ENCODE results near the gene SLC2A4RG. TPM values are rescaled to one million over a fixed set of nuclear protein-coding genes. Genes with fewer than 3 reads are reported as not detected.

Gene SLC2A4RG
- total and polyA plus RNA-seq, 2 of the 13 experiments (the other 11 are each of a cell fraction or from before 2014, with no cell fraction given), result 91.4 to 95.9 TPM

- TF ChIP-seq ZNF724P (CRISPR knock-in tag; IDR thresholded peaks at IDR 0.05; ENCODE audit: borderline replicate concordance), result 0 out of 2 replicates have a peak, but pooled peaks have one; percentile 2
- TF ChIP-seq FOXO4 (CRISPR knock-in tag; conservative IDR thresholded peaks at IDR 0.05), result no peak
- no peak for TF ChIP-seq ZNF501 (CRISPR knock-in tag; IDR thresholded peaks at IDR 0.05)
- TF ChIP-seq ATF1 (CRISPR knock-in tag; IDR thresholded peaks at IDR 0.05), result no peak
- no peak for TF ChIP-seq ZNF691 (CRISPR knock-in tag; IDR thresholded peaks at IDR 0.05; ENCODE audit: borderline replicate concordance, low read depth)
- TF ChIP-seq NCOR1 (IDR thresholded peaks at IDR 0.05; ENCODE audit: borderline replicate concordance, low read length), result no peak
- peak; percentile 9; the same call in 1 of the 2 replicates for TF ChIP-seq MXD1 (CRISPR knock-in tag; IDR thresholded peaks at IDR 0.05)
- 0 out of 2 replicates have a peak, but pooled peaks have one; percentile 38 for TF ChIP-seq ZNF788 (CRISPR knock-in tag; IDR thresholded peaks at IDR 0.05; ENCODE audit: borderline replicate concordance)
- 0 out of 2 replicates have a peak, but pooled peaks have one; percentile 12 for TF ChIP-seq ZHX1 (CRISPR knock-in tag; IDR thresholded peaks at IDR 0.05; ENCODE audit: low read depth)
- 0 out of 2 replicates have a peak, but pooled peaks have one; percentile 11 for TF ChIP-seq ZNF563 (CRISPR knock-in tag; IDR thresholded peaks at IDR 0.05)
- TF ChIP-seq STAT6 (CRISPR knock-in tag; IDR thresholded peaks at IDR 0.05; ENCODE audit: borderline replicate concordance), result no peak
- no peak for TF ChIP-seq ARID2 (CRISPR knock-in tag; IDR thresholded peaks at IDR 0.05; ENCODE audit: borderline replicate concordance)
- TF ChIP-seq ZBTB39 (CRISPR knock-in tag; IDR thresholded peaks at IDR 0.05), result 0 out of 2 replicates have a peak, but pooled peaks have one; percentile 42
- TF ChIP-seq ZFP1 (CRISPR knock-in tag; IDR thresholded peaks at IDR 0.05), result no peak
- TF ChIP-seq ZNF839 (CRISPR knock-in tag; IDR thresholded peaks at IDR 0.05; ENCODE audit: borderline replicate concordance), result no peak
- peak; percentile 70; the same call in 1 of the 2 replicates for TF ChIP-seq ZNF235 (CRISPR knock-in tag; IDR thresholded peaks at IDR 0.05; ENCODE audit: borderline replicate concordance)
- TF ChIP-seq NFIB (CRISPR knock-in tag; IDR thresholded peaks at IDR 0.05; ENCODE audit: borderline replicate concordance), result no peak
- no peak for TF ChIP-seq ZKSCAN5 (CRISPR knock-in tag; IDR thresholded peaks at IDR 0.05)
Observed at GRCh38 chr20:63789836-63790571, 50.4 kb downstream of the SLC2A4RG start (continued).

All from HepG2 (cell line).